ENCODE results near the gene SCLY. TPM values are rescaled to one million over a fixed set of nuclear protein-coding genes. Genes with fewer than 3 reads are reported as not detected.

The SCLY gene
- total RNA-seq, 1 experiment from 2014 or later, result 68.4 TPM

GRCh38 chr2:238148981-238149380 is 88.2 kb downstream of the SCLY start:
- 0 out of 2 replicates have a peak, but pooled peaks cover 4% of the 10 kb centered on the region for H3K4me1 Mint-ChIP-seq
- H3K4me3 Mint-ChIP-seq, result no peak overlapping the region
- H3K9me3 Mint-ChIP-seq, result peaks cover 1% of the 10 kb centered on the region
- no peak overlapping the region for H3K27ac Mint-ChIP-seq
- DNase-seq (ENCODE audit: low spot score), result no peak
- ChIA-PET POLR2A (no interaction called here), CTCF (interaction anchor here (5.8 kb wide), 1 partner anchor 9 kb away, joined by 36 read pairs; no protein-coding TSS in a partner anchor)
- ATAC-seq, result no peak
- no peaks in the 10 kb centered on the region for H3K27me3 Mint-ChIP-seq (ENCODE audit: low read depth)
- no peak for TF ChIP-seq FOXK1 (CRISPR knock-in tag; IDR thresholded peaks at IDR 0.05)
- no peak for TF ChIP-seq NFYB (CRISPR knock-in tag; conservative IDR thresholded peaks at IDR 0.05; ENCODE audit: low read depth)
- TF ChIP-seq RELA (CRISPR knock-in tag; IDR thresholded peaks at IDR 0.05; ENCODE audit: borderline replicate concordance), result no peak
- TF ChIP-seq, protein P1, sequence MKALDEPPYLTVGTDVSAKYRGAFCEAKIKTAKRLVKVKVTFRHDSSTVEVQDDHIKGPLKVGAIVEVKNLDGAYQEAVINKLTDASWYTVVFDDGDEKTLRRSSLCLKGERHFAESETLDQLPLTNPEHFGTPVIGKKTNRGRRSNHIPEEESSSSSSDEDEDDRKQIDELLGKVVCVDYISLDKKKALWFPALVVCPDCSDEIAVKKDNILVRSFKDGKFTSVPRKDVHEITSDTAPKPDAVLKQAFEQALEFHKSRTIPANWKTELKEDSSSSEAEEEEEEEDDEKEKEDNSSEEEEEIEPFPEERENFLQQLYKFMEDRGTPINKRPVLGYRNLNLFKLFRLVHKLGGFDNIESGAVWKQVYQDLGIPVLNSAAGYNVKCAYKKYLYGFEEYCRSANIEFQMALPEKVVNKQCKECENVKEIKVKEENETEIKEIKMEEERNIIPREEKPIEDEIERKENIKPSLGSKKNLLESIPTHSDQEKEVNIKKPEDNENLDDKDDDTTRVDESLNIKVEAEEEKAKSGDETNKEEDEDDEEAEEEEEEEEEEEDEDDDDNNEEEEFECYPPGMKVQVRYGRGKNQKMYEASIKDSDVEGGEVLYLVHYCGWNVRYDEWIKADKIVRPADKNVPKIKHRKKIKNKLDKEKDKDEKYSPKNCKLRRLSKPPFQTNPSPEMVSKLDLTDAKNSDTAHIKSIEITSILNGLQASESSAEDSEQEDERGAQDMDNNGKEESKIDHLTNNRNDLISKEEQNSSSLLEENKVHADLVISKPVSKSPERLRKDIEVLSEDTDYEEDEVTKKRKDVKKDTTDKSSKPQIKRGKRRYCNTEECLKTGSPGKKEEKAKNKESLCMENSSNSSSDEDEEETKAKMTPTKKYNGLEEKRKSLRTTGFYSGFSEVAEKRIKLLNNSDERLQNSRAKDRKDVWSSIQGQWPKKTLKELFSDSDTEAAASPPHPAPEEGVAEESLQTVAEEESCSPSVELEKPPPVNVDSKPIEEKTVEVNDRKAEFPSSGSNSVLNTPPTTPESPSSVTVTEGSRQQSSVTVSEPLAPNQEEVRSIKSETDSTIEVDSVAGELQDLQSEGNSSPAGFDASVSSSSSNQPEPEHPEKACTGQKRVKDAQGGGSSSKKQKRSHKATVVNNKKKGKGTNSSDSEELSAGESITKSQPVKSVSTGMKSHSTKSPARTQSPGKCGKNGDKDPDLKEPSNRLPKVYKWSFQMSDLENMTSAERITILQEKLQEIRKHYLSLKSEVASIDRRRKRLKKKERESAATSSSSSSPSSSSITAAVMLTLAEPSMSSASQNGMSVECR (CRISPR knock-in tag; IDR thresholded peaks at IDR 0.05; ENCODE audit: borderline replicate concordance), result no peak
- no peak for TF ChIP-seq SP1 (CRISPR knock-in tag; conservative IDR thresholded peaks at IDR 0.05)
- TF ChIP-seq, protein P2, sequence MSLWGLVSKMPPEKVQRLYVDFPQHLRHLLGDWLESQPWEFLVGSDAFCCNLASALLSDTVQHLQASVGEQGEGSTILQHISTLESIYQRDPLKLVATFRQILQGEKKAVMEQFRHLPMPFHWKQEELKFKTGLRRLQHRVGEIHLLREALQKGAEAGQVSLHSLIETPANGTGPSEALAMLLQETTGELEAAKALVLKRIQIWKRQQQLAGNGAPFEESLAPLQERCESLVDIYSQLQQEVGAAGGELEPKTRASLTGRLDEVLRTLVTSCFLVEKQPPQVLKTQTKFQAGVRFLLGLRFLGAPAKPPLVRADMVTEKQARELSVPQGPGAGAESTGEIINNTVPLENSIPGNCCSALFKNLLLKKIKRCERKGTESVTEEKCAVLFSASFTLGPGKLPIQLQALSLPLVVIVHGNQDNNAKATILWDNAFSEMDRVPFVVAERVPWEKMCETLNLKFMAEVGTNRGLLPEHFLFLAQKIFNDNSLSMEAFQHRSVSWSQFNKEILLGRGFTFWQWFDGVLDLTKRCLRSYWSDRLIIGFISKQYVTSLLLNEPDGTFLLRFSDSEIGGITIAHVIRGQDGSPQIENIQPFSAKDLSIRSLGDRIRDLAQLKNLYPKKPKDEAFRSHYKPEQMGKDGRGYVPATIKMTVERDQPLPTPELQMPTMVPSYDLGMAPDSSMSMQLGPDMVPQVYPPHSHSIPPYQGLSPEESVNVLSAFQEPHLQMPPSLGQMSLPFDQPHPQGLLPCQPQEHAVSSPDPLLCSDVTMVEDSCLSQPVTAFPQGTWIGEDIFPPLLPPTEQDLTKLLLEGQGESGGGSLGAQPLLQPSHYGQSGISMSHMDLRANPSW (CRISPR knock-in tag; conservative IDR thresholded peaks at IDR 0.05; ENCODE audit: low read depth), result no peak
- no peak for TF ChIP-seq USF1 (CRISPR knock-in tag; IDR thresholded peaks at IDR 0.05)
- TF ChIP-seq, protein P3, sequence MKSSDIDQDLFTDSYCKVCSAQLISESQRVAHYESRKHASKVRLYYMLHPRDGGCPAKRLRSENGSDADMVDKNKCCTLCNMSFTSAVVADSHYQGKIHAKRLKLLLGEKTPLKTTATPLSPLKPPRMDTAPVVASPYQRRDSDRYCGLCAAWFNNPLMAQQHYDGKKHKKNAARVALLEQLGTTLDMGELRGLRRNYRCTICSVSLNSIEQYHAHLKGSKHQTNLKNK (CRISPR knock-in tag; IDR thresholded peaks at IDR 0.05), result no peak
- no peak for TF ChIP-seq OVOL2 (CRISPR knock-in tag; IDR thresholded peaks at IDR 0.05; ENCODE audit: borderline replicate concordance)
- TF ChIP-seq, protein P4, sequence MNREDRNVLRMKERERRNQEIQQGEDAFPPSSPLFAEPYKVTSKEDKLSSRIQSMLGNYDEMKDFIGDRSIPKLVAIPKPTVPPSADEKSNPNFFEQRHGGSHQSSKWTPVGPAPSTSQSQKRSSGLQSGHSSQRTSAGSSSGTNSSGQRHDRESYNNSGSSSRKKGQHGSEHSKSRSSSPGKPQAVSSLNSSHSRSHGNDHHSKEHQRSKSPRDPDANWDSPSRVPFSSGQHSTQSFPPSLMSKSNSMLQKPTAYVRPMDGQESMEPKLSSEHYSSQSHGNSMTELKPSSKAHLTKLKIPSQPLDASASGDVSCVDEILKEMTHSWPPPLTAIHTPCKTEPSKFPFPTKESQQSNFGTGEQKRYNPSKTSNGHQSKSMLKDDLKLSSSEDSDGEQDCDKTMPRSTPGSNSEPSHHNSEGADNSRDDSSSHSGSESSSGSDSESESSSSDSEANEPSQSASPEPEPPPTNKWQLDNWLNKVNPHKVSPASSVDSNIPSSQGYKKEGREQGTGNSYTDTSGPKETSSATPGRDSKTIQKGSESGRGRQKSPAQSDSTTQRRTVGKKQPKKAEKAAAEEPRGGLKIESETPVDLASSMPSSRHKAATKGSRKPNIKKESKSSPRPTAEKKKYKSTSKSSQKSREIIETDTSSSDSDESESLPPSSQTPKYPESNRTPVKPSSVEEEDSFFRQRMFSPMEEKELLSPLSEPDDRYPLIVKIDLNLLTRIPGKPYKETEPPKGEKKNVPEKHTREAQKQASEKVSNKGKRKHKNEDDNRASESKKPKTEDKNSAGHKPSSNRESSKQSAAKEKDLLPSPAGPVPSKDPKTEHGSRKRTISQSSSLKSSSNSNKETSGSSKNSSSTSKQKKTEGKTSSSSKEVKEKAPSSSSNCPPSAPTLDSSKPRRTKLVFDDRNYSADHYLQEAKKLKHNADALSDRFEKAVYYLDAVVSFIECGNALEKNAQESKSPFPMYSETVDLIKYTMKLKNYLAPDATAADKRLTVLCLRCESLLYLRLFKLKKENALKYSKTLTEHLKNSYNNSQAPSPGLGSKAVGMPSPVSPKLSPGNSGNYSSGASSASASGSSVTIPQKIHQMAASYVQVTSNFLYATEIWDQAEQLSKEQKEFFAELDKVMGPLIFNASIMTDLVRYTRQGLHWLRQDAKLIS (CRISPR knock-in tag; IDR thresholded peaks at IDR 0.05; ENCODE audit: borderline replicate concordance), result no peak
- H3K36me3 Mint-ChIP-seq, result no peaks in the 10 kb centered on the region

Other genes starting within 250 kb of the SCLY start
- 0.62 to 1.2 TPM (median 1.0 TPM) in 3 replicates for gene RAMP1, start 201.4 kb upstream of the SCLY start, total RNA-seq (2021)
- 48.8 to 50.6 TPM (median 49.5 TPM) in 3 replicates for gene UBE2F, start 94.0 kb upstream of the SCLY start, total RNA-seq (2021)
- 1.1 to 1.4 TPM (median 1.1 TPM) in 3 replicates for gene ESPNL, start 39.3 kb downstream of the SCLY start, total RNA-seq (2021)
- 0.07 TPM in 1 of 3 replicates, not detected in the others for gene KLHL30, start 77.7 kb downstream of the SCLY start, total RNA-seq (2021)
- gene ERFE, start 98.0 kb downstream of the SCLY start, total RNA-seq (2021), result 4.5 to 6.3 TPM (median 6.0 TPM) in 3 replicates
- gene ILKAP, start 142.7 kb downstream of the SCLY start, total RNA-seq (2021), result 26.4 to 32.7 TPM (median 26.7 TPM) in 3 replicates
- gene HES6, start 179.0 kb downstream of the SCLY start, total RNA-seq (2021), result 52.1 to 63.9 TPM (median 63.4 TPM) in 3 replicates
- 4.1 to 6.6 TPM (median 5.5 TPM) in 3 replicates for gene PER2, start 227.6 kb downstream of the SCLY start, total RNA-seq (2021)